GM12878 (cell line): ENCODE measurements around the gene SLC25A20. TPM values are rescaled to one million over a fixed set of nuclear protein-coding genes. Genes with fewer than 3 reads are reported as not detected.

Experiments
- ATAC-seq: fragments of 200-7000 bp; cut with Tn5 transposase; 3 replicates; pipeline ENCODE4 v1.9.1; 2020; ENCODE audit warnings: mild to moderate bottlenecking, moderate library complexity
- BruUV-seq: library from RNA; stranded (reverse); fragments of 400-500 nt; replicated peaks from 2 replicates; lab custom pipeline; 2021; lab: Mats Ljungman, UMichigan
- CTCF ChIA-PET: fragments of 300-600 bp; sonication (Branson Sonifier 250); formaldehyde crosslinking; extraction: SDS; loops from one replicate; lab custom pipeline; 2021; ENCODE audit warnings: inconsistent platforms; lab: Yijun Ruan, JAX
- POLR2A ChIA-PET: fragments of 350-600 bp; formaldehyde crosslinking; extraction: SDS; loops from one replicate; lab custom pipeline; 2021; ENCODE audit warnings: inconsistent platforms; lab: Charles Lee
- RAD21 ChIA-PET: fragments of 300-600 bp; sonication (Branson Sonifier 250); formaldehyde crosslinking; loops from one replicate; lab custom pipeline; 2023; ENCODE audit warnings: antibody characterized with exemption; ENCODE audit not compliant: unreplicated experiment; lab: Charles Lee
- SMC1A ChIA-PET: fragments of 300-600 bp; sonication (Branson Sonifier 250); formaldehyde crosslinking; loops from one replicate; lab custom pipeline; 2023; ENCODE audit not compliant: unreplicated experiment, uncharacterized antibody; lab: Charles Lee
- DNase-seq: peaks from one replicate; pipeline ENCODE4 v3.0.0-alpha.2; 2011; ENCODE audit warnings: low read depth, low spot score
- FAIRE-seq: peaks from 3 replicates; lab custom pipeline; 2011; peaks lifted over from hg19 to GRCh38; lab: Jason Lieb, UNC
- H2AFZ ChIP-seq: 2 replicates; pipeline ENCODE4 v1.6.0; 2011; ENCODE audit warnings: low read depth, low read length, control low read depth; ENCODE audit not compliant: control insufficient read depth
- H3K27ac ChIP-seq: 2 replicates; pipeline ENCODE4 v1.5.1; 2011; ENCODE audit warnings: control low read depth; ENCODE audit not compliant: control insufficient read depth, insufficient read depth
- H3K27me3 ChIP-seq, 2 experiments: replicated peaks in 1 of 2; 2 replicates each; pipeline versions ENCODE4 v1.6.0 to v1.6.1; 2011; ENCODE audit warnings: low read length in 1 of 2; ENCODE audit not compliant: control insufficient read depth in 2 of 2, insufficient read depth in 2 of 2
- H3K36me3 ChIP-seq, 2 experiments: 2 replicates each; pipeline ENCODE4 v1.5.1; 2011; ENCODE audit warnings: low read length in 1 of 2; ENCODE audit not compliant: control insufficient read depth in 2 of 2, insufficient read depth in 2 of 2
- H3K4me1 ChIP-seq: 2 replicates; pipeline ENCODE4 v1.6.1; 2011; ENCODE audit warnings: mild to moderate bottlenecking, low read length, moderate library complexity, mixed read lengths; ENCODE audit not compliant: control insufficient read depth, insufficient read depth
- H3K4me2 ChIP-seq: 2 replicates; pipeline ENCODE4 v1.6.0; 2011; ENCODE audit warnings: control low read depth; ENCODE audit not compliant: control insufficient read depth, insufficient read depth
- H3K4me3 ChIP-seq: fragments of 200-600 bp; sonication (generic); 2 replicates; pipeline ENCODE4 v1.5.1; 2016
- H3K79me2 ChIP-seq: 2 replicates; pipeline ENCODE4 v1.6.0; 2011; ENCODE audit warnings: low read length; ENCODE audit not compliant: control insufficient read depth, insufficient read depth
- H3K9ac ChIP-seq: 2 replicates; pipeline ENCODE4 v1.8.0; 2011; ENCODE audit warnings: low read length, control low read depth, mixed read lengths; ENCODE audit not compliant: control insufficient read depth, insufficient read depth
- H3K9me3 ChIP-seq: replicated peaks from 3 replicates; pipeline ENCODE4 v1.5.1; 2011; ENCODE audit warnings: mild to moderate bottlenecking, low read length; ENCODE audit not compliant: control insufficient read depth, insufficient read depth
- H4K20me1 ChIP-seq: 2 replicates; pipeline ENCODE4 v1.6.0; 2011; ENCODE audit not compliant: control insufficient read depth, insufficient read depth
- CBFB ChIP-seq: IDR thresholded peaks from 2 replicates; pipeline ENCODE4 v1.6.1; 2016; ENCODE audit warnings: antibody characterized with exemption, low read depth
- FOXM1 ChIP-seq: IDR thresholded peaks from 2 replicates; pipeline ENCODE4 v1.6.1; 2012; ENCODE audit warnings: low read depth, mild to moderate bottlenecking, inconsistent platforms, low read length, moderate library complexity
- GATAD2B ChIP-seq: fragments of 450-650 bp; conservative IDR thresholded peaks from 2 replicates; pipeline ENCODE4 v1.6.1; 2017; ENCODE audit warnings: low read depth, mild to moderate bottlenecking, moderate library complexity
- KLF5 ChIP-seq: fragments of 450-650 bp; IDR thresholded peaks from 2 replicates; pipeline ENCODE4 v1.6.1; 2014; ENCODE audit warnings: mild to moderate bottlenecking; ENCODE audit not compliant: partially characterized antibody
- MEF2A ChIP-seq: IDR thresholded peaks from 2 replicates; pipeline ENCODE4 v1.6.1; 2011; ENCODE audit warnings: low read depth, mild to moderate bottlenecking, low read length, moderate library complexity; ENCODE audit not compliant: insufficient read depth
- NFXL1 ChIP-seq: fragments of 450-650 bp; IDR thresholded peaks from 2 replicates; pipeline ENCODE4 v1.6.1; 2017; ENCODE audit warnings: antibody characterized with exemption, mild to moderate bottlenecking, borderline replicate concordance
- SMC3 ChIP-seq: IDR thresholded peaks from 2 replicates; pipeline ENCODE4 v1.6.1; 2011; ENCODE audit warnings: low read length, improper control_type of control experiment, borderline replicate concordance
- YY1 ChIP-seq: IDR thresholded peaks from 2 replicates; pipeline ENCODE4 v1.6.1; 2011; ENCODE audit warnings: low read depth, mild to moderate bottlenecking, low read length
- whole genome bisulfite sequencing: methylation state at CpG from one replicate; pipeline ENCODE4 v1.1.6; 2016; ENCODE audit warnings: low lambda C conversion rate; ENCODE audit not compliant: insufficient replicate concordance, insufficient coverage; ENCODE audit errors: missing lambda C conversion rate; 5-methylcytosine and 5-hydroxymethylcytosine counted together
- in situ Hi-C: fragments of 300-500 bp; cut with MboI; formaldehyde crosslinking; loops from 9 replicates; pipeline ENCODE4 v1.14.3; 2018; ENCODE audit warnings: mixed read lengths
- intact Hi-C: fragments of 100-400 bp; cut with micrococcal nuclease; formaldehyde crosslinking; loops from one replicate; pipeline ENCODE4 v1.14.2; 2022; ENCODE audit not compliant: unreplicated experiment
- polyA plus RNA-seq, 11 experiments: library from polyadenylated mRNA; depleted of rRNA in 4 of 11; unstranded in 6 of 11; stranded (reverse) in 5 of 11; fragments of >200 nt; fragmentation: Nextera tagmentation in 4 of 11; fragmentation: Illumina TruSeq in 1 of 11; extraction: Ambion mirVana in 4 of 11; extraction: Trizol in 1 of 11; gene quantifications; 1 replicate in 1 of 11; 2 replicates in 10 of 11; pipeline versions ENCODE4 v1.2.1 to v1.2.3, GENCODE V29; 2011 to 2016; ENCODE audit warnings: inconsistent platforms in 2 of 11, missing spikeins in 2 of 11, low read depth in 1 of 11
- total RNA-seq, 4 experiments: library from RNA; depleted of rRNA in 3 of 4; stranded (reverse); fragments of >200 nt in 3 of 4; fragmentation: Illumina TruSeq in 1 of 4; extraction: Trizol in 1 of 4; gene quantifications; 2 replicates each; pipeline versions ENCODE4 v1.2.1 to v1.2.3, GENCODE V29; 2013 to 2021
- TF ChIP-seq, protein P1 (sequence below): IDR thresholded peaks from 2 replicates; pipeline ENCODE4 v1.6.1; 2011; ENCODE audit warnings: borderline replicate concordance, low read depth, mild to moderate bottlenecking, moderate library complexity, mixed read lengths, low read length; ENCODE audit not compliant: insufficient read depth; ENCODE audit errors: extremely low read length
- TF ChIP-seq, protein P2 (sequence below): fragments of 450-650 bp; IDR thresholded peaks from 2 replicates; pipeline ENCODE4 v1.6.1; 2017; ENCODE audit warnings: mild to moderate bottlenecking, moderate library complexity
- TF ChIP-seq, protein P3 (sequence below): fragments of 450-650 bp; IDR thresholded peaks from 2 replicates; pipeline ENCODE4 v1.6.1; 2017; ENCODE audit warnings: low read depth, mild to moderate bottlenecking, moderate library complexity
- TF ChIP-seq, protein P4 (sequence below): IDR thresholded peaks from 2 replicates; pipeline ENCODE4 v1.6.1; 2012; ENCODE audit warnings: low read depth, low read length, improper control_type of control experiment
- TF ChIP-seq, protein P5 (sequence below): fragments of 450-650 bp; IDR thresholded peaks from 2 replicates; pipeline ENCODE4 v1.6.1; 2016; ENCODE audit warnings: mild to moderate bottlenecking

The SLC25A20 gene
- total and polyA plus RNA-seq, 10 of the 15 experiments (the other 5 are each of a cell fraction or from before 2014, with no cell fraction given) = 12.9 to 38.6 (median 22.1) TPM

DNA sequence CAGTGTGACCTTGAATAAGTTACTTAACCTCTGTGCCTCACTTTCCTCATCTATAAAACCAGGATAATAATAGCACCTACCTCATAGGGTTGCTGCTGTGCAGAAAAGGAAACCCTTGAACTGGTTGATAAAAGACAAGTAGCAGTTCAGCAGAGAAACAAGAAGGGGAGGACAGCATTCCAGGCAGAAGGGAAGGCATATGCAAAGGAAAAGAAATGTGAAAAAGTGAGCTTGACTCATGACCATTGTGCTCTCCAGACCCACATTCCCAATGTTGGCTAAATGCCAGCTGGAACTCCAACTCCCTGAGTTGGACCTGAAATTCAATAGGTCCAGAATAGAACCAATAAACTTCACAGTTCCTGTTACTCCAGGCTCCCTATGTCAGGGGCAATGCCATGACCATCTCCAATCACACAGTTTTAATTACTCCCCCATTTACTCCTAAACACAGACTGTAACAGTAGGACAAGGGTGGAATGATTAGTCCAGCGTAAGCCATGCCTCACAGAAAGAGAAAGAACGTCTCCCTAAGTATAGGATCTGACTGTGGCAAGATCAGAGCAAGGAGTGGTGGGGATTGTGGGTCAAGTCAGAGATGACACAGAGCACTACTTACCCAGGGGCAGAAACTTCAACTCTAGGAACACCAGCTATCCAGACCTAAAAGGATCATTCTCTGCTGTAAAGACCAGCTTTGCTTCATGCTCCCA lies 77.9 kb downstream of the SLC25A20 start:
- WGBS = 90% methylated on average over 2 of the region's 2 CpGs
- RAD21 ChIA-PET = no interaction called here
- CTCF ChIA-PET = no interaction called here
- TF ChIP-seq, protein P1, sequence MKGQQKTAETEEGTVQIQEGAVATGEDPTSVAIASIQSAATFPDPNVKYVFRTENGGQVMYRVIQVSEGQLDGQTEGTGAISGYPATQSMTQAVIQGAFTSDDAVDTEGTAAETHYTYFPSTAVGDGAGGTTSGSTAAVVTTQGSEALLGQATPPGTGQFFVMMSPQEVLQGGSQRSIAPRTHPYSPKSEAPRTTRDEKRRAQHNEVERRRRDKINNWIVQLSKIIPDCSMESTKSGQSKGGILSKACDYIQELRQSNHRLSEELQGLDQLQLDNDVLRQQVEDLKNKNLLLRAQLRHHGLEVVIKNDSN = no peak
- TF ChIP-seq MEF2A (no peak), SMC3 (no peak), CBFB (no peak), KLF5 (no peak), FOXM1 (no peak), YY1 (no peak), GATAD2B (no peak), NFXL1 (no peak)
- TF ChIP-seq, protein P2, sequence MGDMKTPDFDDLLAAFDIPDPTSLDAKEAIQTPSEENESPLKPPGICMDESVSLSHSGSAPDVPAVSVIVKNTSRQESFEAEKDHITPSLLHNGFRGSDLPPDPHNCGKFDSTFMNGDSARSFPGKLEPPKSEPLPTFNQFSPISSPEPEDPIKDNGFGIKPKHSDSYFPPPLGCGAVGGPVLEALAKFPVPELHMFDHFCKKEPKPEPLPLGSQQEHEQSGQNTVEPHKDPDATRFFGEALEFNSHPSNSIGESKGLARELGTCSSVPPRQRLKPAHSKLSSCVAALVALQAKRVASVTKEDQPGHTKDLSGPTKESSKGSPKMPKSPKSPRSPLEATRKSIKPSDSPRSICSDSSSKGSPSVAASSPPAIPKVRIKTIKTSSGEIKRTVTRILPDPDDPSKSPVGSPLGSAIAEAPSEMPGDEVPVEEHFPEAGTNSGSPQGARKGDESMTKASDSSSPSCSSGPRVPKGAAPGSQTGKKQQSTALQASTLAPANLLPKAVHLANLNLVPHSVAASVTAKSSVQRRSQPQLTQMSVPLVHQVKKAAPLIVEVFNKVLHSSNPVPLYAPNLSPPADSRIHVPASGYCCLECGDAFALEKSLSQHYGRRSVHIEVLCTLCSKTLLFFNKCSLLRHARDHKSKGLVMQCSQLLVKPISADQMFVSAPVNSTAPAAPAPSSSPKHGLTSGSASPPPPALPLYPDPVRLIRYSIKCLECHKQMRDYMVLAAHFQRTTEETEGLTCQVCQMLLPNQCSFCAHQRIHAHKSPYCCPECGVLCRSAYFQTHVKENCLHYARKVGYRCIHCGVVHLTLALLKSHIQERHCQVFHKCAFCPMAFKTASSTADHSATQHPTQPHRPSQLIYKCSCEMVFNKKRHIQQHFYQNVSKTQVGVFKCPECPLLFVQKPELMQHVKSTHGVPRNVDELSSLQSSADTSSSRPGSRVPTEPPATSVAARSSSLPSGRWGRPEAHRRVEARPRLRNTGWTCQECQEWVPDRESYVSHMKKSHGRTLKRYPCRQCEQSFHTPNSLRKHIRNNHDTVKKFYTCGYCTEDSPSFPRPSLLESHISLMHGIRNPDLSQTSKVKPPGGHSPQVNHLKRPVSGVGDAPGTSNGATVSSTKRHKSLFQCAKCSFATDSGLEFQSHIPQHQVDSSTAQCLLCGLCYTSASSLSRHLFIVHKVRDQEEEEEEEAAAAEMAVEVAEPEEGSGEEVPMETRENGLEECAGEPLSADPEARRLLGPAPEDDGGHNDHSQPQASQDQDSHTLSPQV = no peak
- TF ChIP-seq, protein P3, sequence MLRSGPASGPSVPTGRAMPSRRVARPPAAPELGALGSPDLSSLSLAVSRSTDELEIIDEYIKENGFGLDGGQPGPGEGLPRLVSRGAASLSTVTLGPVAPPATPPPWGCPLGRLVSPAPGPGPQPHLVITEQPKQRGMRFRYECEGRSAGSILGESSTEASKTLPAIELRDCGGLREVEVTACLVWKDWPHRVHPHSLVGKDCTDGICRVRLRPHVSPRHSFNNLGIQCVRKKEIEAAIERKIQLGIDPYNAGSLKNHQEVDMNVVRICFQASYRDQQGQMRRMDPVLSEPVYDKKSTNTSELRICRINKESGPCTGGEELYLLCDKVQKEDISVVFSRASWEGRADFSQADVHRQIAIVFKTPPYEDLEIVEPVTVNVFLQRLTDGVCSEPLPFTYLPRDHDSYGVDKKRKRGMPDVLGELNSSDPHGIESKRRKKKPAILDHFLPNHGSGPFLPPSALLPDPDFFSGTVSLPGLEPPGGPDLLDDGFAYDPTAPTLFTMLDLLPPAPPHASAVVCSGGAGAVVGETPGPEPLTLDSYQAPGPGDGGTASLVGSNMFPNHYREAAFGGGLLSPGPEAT = no peak
- TF ChIP-seq, protein P4, sequence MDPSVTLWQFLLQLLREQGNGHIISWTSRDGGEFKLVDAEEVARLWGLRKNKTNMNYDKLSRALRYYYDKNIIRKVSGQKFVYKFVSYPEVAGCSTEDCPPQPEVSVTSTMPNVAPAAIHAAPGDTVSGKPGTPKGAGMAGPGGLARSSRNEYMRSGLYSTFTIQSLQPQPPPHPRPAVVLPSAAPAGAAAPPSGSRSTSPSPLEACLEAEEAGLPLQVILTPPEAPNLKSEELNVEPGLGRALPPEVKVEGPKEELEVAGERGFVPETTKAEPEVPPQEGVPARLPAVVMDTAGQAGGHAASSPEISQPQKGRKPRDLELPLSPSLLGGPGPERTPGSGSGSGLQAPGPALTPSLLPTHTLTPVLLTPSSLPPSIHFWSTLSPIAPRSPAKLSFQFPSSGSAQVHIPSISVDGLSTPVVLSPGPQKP = no peak
- TF ChIP-seq, protein P5, sequence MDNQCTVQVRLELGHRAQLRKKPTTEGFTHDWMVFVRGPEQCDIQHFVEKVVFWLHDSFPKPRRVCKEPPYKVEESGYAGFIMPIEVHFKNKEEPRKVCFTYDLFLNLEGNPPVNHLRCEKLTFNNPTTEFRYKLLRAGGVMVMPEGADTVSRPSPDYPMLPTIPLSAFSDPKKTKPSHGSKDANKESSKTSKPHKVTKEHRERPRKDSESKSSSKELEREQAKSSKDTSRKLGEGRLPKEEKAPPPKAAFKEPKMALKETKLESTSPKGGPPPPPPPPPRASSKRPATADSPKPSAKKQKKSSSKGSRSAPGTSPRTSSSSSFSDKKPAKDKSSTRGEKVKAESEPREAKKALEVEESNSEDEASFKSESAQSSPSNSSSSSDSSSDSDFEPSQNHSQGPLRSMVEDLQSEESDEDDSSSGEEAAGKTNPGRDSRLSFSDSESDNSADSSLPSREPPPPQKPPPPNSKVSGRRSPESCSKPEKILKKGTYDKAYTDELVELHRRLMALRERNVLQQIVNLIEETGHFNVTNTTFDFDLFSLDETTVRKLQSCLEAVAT = no peak

More for the DNA sequence above, 77.9 kb downstream of the SLC25A20 start:
- Histone ChIP-seq H3K27me3 (no peaks in the 10 kb centered on the region), H2AFZ (no peak overlapping the region), H3K9me3 (no peaks in the 10 kb centered on the region), H3K27ac (no peak overlapping the region), H3K4me3 (no peak overlapping the region), H3K9ac (no peak overlapping the region), H3K4me2 (no peak overlapping the region), H4K20me1 (no peaks in the 10 kb centered on the region), H3K4me1 (no peaks in the 10 kb centered on the region), H3K79me2 (no peaks in the 10 kb centered on the region), H3K36me3 (no peaks in the 10 kb centered on the region)
- ChIA-PET SMC1A (no interaction called here), POLR2A (interaction anchor here (0.6 to 0.7 kb wide), 3 partner anchors 98 to 624 kb away, joined by 3 to 6 read pairs (median 3); no protein-coding TSS in a partner anchor)
- BruUV-seq = TSS peak; percentile 21
- in situ Hi-C loops = no loop called here
- no peak for FAIRE-seq
- ATAC-seq = no peak
- DNase-seq = no peak
- intact Hi-C loops = no loop called here
